GM23338 (cell line): ENCODE measurements around the gene AASDHPPT. TPM values are rescaled to one million over a fixed set of nuclear protein-coding genes. Genes with fewer than 3 reads are reported as not detected.

Experiments used
- ATAC-seq: fragments of 200-7000 bp; cut with Tn5 transposase; 3 replicates; pipeline ENCODE4 v1.9.1; 2020
- DNase-seq: peaks from one replicate; pipeline ENCODE4 v3.0.0-alpha.2; 2015; ENCODE audit warnings: low spot score
- H2AFZ ChIP-seq: fragments of 200-600 bp; sonication (generic); 2 replicates; pipeline ENCODE4 v1.8.0; 2016; ENCODE audit warnings: antibody characterized with exemption, mild to moderate bottlenecking, moderate library complexity
- H3F3A ChIP-seq: fragments of 200-600 bp; sonication (generic); replicated peaks from 2 replicates; pipeline ENCODE4 v1.8.0; 2017; ENCODE audit warnings: antibody characterized with exemption, mixed run types, low read depth
- H3K27ac ChIP-seq: fragments of 200-600 bp; sonication (generic); 2 replicates; pipeline ENCODE4 v1.6.1; 2016; ENCODE audit warnings: low read depth
- H3K27me3 ChIP-seq: fragments of 200-600 bp; sonication (generic); 2 replicates; pipeline ENCODE4 v1.8.0; 2016; ENCODE audit warnings: mild to moderate bottlenecking, mixed run types, moderate library complexity; ENCODE audit not compliant: insufficient read depth
- H3K36me3 ChIP-seq: fragments of 200-600 bp; sonication (generic); 2 replicates; pipeline ENCODE4 v1.8.0; 2016; ENCODE audit warnings: mild to moderate bottlenecking; ENCODE audit not compliant: insufficient read depth
- H3K4me1 ChIP-seq: fragments of 200-600 bp; sonication (generic); 2 replicates; pipeline ENCODE4 v1.8.0; 2016; ENCODE audit warnings: mild to moderate bottlenecking, moderate library complexity; ENCODE audit not compliant: insufficient read depth
- H3K4me2 ChIP-seq: fragments of 200-600 bp; sonication (generic); 2 replicates; pipeline ENCODE4 v1.7.1; 2017; ENCODE audit warnings: mixed run types
- H3K4me3 ChIP-seq: fragments of 200-600 bp; sonication (generic); 2 replicates; pipeline ENCODE4 v1.6.1; 2016; ENCODE audit warnings: mixed run types
- H3K79me2 ChIP-seq: fragments of 200-600 bp; sonication (generic); replicated peaks from 2 replicates; pipeline ENCODE4 v1.8.0; 2017; ENCODE audit warnings: mild to moderate bottlenecking; ENCODE audit not compliant: insufficient read depth
- H3K9me2 ChIP-seq: fragments of 200-600 bp; sonication (generic); 2 replicates; pipeline ENCODE4 v1.8.0; 2017; ENCODE audit not compliant: insufficient read depth
- H4K20me1 ChIP-seq: fragments of 200-600 bp; sonication (generic); replicated peaks from 2 replicates; pipeline ENCODE4 v1.8.0; 2017; ENCODE audit warnings: mild to moderate bottlenecking; ENCODE audit not compliant: insufficient read depth
- H3K27ac Mint-ChIP-seq: 2 replicates; pipeline ENCODE4 v1.8.0; 2020; ENCODE audit warnings: inconsistent platforms, mild to moderate bottlenecking, moderate library complexity, mixed read lengths
- H3K27me3 Mint-ChIP-seq: 3 replicates; pipeline ENCODE4 v1.8.0; 2022; ENCODE audit warnings: low read depth, mild to moderate bottlenecking, moderate library complexity, mixed read lengths, inconsistent platforms; ENCODE audit not compliant: insufficient read depth, poor library complexity
- H3K36me3 Mint-ChIP-seq: 3 replicates; pipeline ENCODE4 v1.8.0; 2021; ENCODE audit warnings: low read depth, mild to moderate bottlenecking, inconsistent platforms, moderate library complexity, mixed read lengths
- H3K4me1 Mint-ChIP-seq: 3 replicates; pipeline ENCODE4 v1.8.0; 2020; ENCODE audit warnings: mild to moderate bottlenecking, inconsistent platforms, mixed read lengths
- H3K4me3 Mint-ChIP-seq: 3 replicates; pipeline ENCODE4 v1.8.0; 2021; ENCODE audit warnings: moderate library complexity, mild to moderate bottlenecking, inconsistent platforms, mixed read lengths
- H3K9me3 Mint-ChIP-seq: 3 replicates; pipeline ENCODE4 v1.8.0; 2020; ENCODE audit warnings: moderate library complexity, mild to moderate bottlenecking, inconsistent platforms, mixed read lengths
- CREB1 ChIP-seq: fragments of 250-450 bp; sonication (Bioruptor Pico); IDR thresholded peaks from 2 replicates; pipeline ENCODE4 v1.5.0; 2020; ENCODE audit warnings: low read depth, mild to moderate bottlenecking, moderate library complexity
- CTCF ChIP-seq, 2 experiments: fragments of 200-600 bp in 1 of 2; sonication (generic) in 1 of 2; conservative IDR thresholded peaks; 2 replicates each; pipeline versions ENCODE4 v1.5.1 to v1.6.1; 2016 to 2017; ENCODE audit warnings: antibody characterized with exemption in 2 of 2, low read depth in 2 of 2, mild to moderate bottlenecking in 2 of 2, moderate library complexity in 1 of 2
- ETS1 ChIP-seq: IDR thresholded peaks from 2 replicates; pipeline ENCODE4 v1.6.1; 2016; ENCODE audit warnings: antibody characterized with exemption
- JUNB ChIP-seq: IDR thresholded peaks from one replicate; pipeline ENCODE4 v1.6.1; 2016; ENCODE audit warnings: antibody characterized with exemption; ENCODE audit not compliant: unreplicated experiment
- POLR2AphosphoS5 ChIP-seq: IDR thresholded peaks from 2 replicates; pipeline ENCODE4 v1.6.1; 2016; ENCODE audit warnings: antibody characterized with exemption, low read depth
- REST ChIP-seq: IDR thresholded peaks from one replicate; pipeline ENCODE4 v1.6.1; 2018; ENCODE audit warnings: antibody characterized with exemption; ENCODE audit not compliant: unreplicated experiment
- ZNF462 ChIP-seq: fragments of 250-450 bp; sonication (Bioruptor Pico); IDR thresholded peaks from 2 replicates; pipeline ENCODE4 v1.5.0; 2020; ENCODE audit warnings: mild to moderate bottlenecking, moderate library complexity
- polyA plus RNA-seq: library from polyadenylated mRNA; unstranded; fragments of >200 nt; fragmentation: Nextera tagmentation; extraction: Ambion mirVana; gene quantifications from 2 replicates; pipeline ENCODE4 v1.2.1, GENCODE V29; 2016
- total RNA-seq: library from RNA; depleted of rRNA; stranded (reverse); fragments of >200 nt; shearing (Covaris generic); gene quantifications from 2 replicates; pipeline ENCODE4 v1.2.3, GENCODE V29; 2014

The AASDHPPT gene
- total and polyA plus RNA-seq, 2 experiments from 2014 or later = 49.0 to 62.3 TPM

GRCh38 chr11:106072804-106073203 is 4.7 kb upstream of the AASDHPPT start:
- DNase-seq = no peak
- ATAC-seq = no peak
- H3K9me2 ChIP-seq = no peaks in the 10 kb centered on the region

More at GRCh38 chr11:106072804-106073203, 4.7 kb upstream of the AASDHPPT start:
- no peak overlapping the region for H3K4me2 ChIP-seq
- Mint-ChIP-seq H3K4me3 (no peak overlapping the region), H3K4me1 (peaks cover 10% of the 10 kb centered on the region), H3K27me3 (peaks cover 5% of the 10 kb centered on the region), H3K27ac (no peak overlapping the region), H3K9me3 (no peaks in the 10 kb centered on the region; the same call in 2 of the 3 replicates), H3K36me3 (no peaks in the 10 kb centered on the region)
- H2AFZ ChIP-seq = no peak overlapping the region
- H3K36me3 ChIP-seq = no peaks in the 10 kb centered on the region
- H3K79me2 ChIP-seq = peaks cover 2% of the 10 kb centered on the region
- no peak overlapping the region for H3K4me3 ChIP-seq
- H3K27ac ChIP-seq = no peak overlapping the region
- H4K20me1 ChIP-seq = no peaks in the 10 kb centered on the region
- no peaks in the 10 kb centered on the region for H3K4me1 ChIP-seq
- TF ChIP-seq ETS1 (no peak), CREB1 (CRISPR knock-in tag) (no peak), REST (no peak), ZNF462 (CRISPR knock-in tag) (no peak), CTCF (conservative IDR thresholded peaks at IDR 0.05; ENCODE audit: low read depth in 2 of 2) (no peak), POLR2AphosphoS5 (no peak), JUNB (no peak)
- H3K27me3 ChIP-seq = no peaks in the 10 kb centered on the region
- no peaks in the 10 kb centered on the region for H3F3A ChIP-seq
